Stimulated activated CD4-positive, alpha-beta T cell treated with anti-CD3 and anti-CD28 coated beads, Interleukin-1b, Interleukin-23, amount 100 ng/mL, for 4 hours (primary cell): ENCODE measurements around the gene APOO.
A peak's percentile ranks its signal among the peaks of the same experiment; 100 is the strongest.
"Not testable (repeated sequence)": the region's sequence is repeated elsewhere in the genome, so short reads cannot be mapped to it uniquely, and the experiment has no call there.

Source experiments
- DNase-seq, 2 donors: peaks; one replicate each; pipeline ENCODE4 v3.0.0-alpha.2; 2020; ENCODE audit warnings: low read depth in 2 of 2

Gene APOO

GRCh38 chrX:23904096-23904495 is 3.6 kb downstream of the APOO start:
- no peak for DNase-seq

GRCh38 chrX:23902419-23902818 is 5.3 kb downstream of the APOO start:
- no peak for DNase-seq

DNA sequence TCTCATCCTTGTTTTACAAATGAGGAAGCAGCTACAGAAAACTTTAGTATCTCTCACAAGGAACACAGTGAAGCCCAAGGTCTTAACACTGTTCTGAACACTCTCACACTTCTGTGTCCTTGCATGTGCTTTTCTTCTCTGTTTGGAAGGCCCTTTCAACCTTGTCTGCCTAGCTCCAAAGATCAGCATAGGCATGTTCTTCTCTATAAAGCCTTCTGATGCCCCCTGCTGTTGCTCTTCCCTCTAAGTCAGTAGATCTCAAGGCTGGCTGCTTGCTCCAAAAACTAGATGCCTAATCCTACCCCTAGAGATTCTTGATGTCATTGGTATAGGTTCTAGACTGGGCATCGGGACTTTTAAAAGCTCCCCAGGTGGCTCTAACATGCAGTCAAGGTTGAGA is 5.9 kb downstream of the APOO start:
- peak in 1 of 2 donors; percentile 30 for DNase-seq

GRCh38 chrX:23901060-23901459 is 6.7 kb downstream of the APOO start:
- DNase-seq, result no peak

GRCh38 chrX:23900220-23900797 is 7.4 kb downstream of the APOO start:
- DNase-seq, result no peak

DNA sequence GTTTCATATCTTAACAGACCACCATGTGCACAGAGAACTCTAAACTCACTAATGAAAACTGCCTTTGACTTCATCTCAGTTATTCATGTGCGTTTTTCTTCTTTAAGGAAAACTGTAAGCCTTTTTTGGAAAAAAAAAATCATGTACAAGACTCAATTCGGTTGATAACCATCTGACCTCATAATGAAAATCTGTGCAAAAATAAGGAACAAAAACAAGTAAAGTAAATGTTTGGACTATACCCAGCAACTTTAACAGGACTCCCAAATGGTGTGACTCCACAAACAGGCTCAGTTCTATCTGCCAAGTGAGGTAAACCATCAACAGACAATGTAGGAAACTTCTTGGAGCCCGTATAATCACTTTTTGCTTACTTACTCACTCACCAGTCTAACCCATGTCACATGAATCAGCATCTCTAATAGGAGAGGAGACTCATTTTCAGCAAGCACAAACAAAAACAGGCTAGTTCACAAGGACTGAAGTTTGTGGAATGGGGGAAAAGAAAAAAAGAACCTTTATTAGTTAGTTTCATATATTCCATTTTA is 9.3 kb downstream of the APOO start:
- DNase-seq, result no peak

DNA sequence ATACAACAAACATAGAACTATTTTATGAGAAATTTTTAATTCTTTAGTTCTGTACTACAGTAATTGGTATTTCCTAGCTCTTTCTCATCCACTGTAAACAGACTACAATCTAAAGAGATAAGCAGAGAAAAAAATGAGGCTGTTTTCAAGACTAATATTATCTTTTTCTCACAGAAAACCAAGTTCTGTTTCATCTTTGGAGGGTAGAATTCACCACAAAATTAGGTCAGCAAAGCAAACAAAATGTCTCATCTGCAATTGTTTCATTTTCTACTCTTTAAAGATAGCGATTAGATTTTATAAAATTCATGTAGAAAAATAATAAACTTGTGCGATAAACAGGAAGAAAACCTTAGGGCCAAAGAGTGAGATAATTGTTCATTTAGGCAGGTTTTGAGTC is 10.8 kb downstream of the APOO start:
- DNase-seq, result no peak

GRCh38 chrX:23896539-23896938 is 11.2 kb downstream of the APOO start:
- DNase-seq, result not testable (repeated sequence)

GRCh38 chrX:23894993-23895392 is 12.7 kb downstream of the APOO start:
- not testable (repeated sequence) for DNase-seq

- no peak for DNase-seq
Observed at GRCh38 chrX:23890933-23891332, 16.8 kb downstream of the APOO start.

DNA sequence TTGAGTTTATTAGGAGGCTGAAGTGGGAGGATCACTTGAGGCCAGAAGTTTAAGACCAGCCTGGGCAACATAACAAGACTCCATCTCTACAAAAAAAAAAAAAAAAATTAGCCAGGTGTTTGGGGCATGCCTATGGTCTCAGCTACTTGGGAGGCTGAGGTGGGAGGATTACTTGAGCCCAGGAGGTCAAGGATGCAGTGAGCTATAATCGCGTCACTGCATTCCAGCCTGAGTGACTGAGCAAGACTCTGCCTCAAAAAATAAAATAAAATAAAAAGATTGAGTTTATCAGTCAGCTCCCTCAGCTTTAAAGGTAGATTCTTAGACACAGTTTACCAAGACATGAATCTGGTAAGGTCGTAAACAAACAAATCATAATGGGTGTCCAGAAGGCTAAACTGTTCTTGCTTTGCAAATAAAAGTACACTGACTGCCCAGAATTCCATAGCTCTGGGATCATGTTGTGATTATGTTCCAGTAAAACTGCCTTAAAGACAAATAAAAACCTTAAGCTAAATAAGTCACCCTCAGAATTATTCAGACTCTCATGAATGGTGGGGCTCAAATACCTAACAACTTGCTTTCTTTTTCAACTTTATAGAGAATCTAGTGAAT is 18.7 kb downstream of the APOO start:
- no peak for DNase-seq

DNA sequence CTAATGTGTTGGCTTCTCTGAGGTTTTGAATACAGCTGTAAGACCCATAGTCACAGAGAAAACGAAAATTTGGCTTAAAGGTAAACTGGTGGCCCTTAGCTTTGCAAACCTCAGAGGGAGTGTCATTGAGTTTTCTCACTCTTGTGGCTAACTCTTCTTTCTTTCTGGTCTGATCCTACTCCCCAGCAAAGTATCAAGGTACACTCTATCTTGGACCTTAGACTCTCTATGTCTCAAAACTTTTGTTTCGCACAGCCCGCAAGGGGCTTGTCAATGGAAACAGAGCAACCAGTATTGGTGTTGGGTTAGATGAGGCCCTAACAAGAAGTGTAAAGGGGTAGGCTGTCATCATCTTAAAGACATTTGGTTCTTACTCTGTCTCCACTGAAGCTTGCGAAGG is 19.8 kb downstream of the APOO start:
- no peak for DNase-seq

DNA sequence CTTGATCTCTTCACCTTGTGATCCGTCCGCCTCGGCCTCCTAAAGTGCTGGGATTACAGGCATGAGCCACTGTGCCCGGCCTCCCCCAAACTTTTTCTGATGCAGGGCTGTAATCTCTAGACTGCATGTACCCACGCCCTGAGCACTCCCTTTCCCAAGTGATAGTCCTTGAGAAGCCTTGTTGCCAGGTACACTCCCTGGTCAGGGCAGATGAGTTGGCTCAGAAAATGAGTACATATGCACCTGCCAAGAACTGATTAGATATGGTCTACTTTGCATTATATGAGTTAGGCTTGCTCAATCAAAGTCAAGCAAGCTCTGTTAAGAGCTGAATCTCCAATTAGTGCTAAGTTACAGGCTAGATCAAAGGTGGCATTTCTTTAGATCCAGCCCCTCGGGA is 20.3 kb downstream of the APOO start:
- no peak for DNase-seq

GRCh38 chrX:23885803-23886202 is 21.9 kb downstream of the APOO start:
- DNase-seq, result no peak

GRCh38 chrX:23884427-23885024 is 23.2 kb downstream of the APOO start:
- no peak for DNase-seq

DNA sequence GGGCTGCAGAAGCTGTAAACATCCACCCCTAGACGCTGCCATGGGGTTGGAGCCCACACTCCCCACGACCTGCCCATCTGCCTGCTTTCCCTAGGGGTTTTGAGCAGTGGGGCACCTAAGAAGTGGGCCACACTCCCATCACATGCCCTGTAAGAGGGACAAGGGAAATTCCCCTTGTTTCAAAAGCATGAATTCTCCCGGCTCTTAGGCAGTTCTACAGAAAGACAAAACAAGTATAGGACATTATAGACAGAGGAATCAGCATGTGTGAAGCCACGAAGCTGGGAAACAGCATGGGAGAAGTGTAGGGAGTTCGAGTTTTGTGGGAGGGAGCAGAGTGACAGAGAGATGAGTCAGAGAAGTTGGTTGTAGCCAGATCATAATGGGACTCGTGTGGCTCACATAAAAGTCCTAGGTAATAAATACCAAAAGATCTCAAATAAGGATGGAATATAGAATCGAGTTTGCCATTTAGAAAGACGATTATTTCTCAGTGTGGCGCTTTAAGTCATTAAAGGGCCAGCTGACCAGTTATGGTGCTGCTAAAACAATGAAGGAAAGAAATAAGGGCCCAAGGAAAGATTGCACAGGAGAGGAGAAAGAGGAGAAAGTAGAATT is 23.9 kb downstream of the APOO start:
- DNase-seq, result no peak

DNA sequence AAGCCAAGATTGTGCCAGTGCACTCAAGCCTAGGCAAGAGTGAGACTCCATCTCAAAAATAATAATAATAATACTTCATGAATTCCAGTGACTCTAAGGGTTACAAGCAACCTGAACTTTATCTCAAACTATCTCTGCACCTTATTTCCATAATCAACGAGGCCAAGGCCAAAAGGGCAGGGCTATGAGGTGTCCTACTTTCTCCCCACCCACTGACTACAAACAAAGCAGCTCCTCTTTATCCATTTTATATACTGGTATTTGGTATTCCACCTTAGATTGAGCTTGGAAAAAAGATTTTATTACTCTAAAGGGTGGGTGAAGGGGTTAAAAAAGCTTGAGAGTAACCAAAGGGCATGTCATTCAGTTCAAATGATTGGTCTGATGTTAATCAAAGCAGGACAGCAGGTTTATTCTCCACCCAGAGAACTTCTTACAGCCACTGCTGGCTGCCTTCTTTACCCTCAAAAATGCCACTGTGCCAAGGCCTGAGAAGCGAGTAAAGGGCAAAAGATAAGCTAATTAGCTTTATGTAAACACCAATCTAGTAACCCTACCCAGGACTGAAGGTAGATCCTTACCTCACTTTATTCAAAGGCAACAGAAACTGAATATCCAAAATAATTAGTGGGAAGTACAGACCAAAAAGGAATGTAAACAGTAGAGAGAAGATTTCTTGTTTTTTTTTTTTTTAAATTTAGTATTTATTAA is 28.2 kb downstream of the APOO start:
- no peak for DNase-seq

GRCh38 chrX:23871905-23872546 is 35.7 kb downstream of the APOO start:
- no peak for DNase-seq

- DNase-seq, result no peak
Observed at GRCh38 chrX:23870041-23870440, 37.7 kb downstream of the APOO start.

DNA sequence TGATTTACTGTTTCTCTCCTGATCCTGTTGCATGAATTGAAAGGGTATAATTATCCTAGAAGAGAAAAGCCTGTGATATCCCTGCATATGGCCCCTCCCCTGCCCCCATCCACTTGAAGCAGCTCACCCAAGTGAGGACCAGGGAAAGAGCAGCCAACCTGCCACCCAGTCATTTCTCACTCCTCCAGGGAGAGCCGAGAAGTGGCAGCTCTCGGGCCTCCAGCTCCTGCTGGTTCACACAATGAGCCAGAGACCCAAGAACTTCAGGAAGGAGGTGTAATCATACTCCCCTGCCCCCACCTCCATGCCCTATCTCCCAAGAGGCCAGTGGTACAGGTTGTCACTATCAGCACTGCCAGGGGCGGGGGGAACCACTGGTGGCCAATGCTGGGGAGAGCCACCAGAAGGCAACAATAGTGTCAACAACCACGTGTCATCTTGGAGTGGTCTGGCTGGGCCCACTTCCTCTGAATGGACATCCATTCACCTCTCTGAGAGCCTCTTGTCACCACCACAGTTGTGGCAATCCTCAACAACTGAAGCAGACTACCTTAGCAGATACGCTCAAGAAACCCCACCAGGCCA is 42.9 kb downstream of the APOO start:
- no peak for DNase-seq

DNA sequence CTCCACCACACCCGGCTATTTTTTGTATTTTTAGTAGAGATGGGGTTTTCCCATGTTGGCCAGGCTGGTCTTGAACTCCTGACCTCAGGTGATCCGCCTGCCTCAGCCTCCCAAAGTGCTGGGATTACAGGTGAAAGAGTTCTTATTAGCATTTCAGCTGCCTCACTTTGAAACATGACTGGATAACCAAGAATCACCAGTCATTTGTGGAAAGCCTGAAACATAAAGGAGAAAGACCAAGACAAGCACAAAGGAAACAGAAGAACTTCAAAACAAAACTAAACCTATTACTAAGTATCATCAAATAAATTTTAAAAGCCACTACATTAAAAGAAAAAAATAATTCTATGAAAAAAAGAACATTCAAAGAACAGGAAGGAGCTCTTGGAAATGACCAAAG is 45.8 kb downstream of the APOO start:
- DNase-seq, result not testable (repeated sequence)
